Subcutaneous abdominal adipose tissue (tissue), 5 donors: ENCODE measurements around the gene CHST11.

ENCODE experiments used
- H3K27ac ChIP-seq: one replicate; pipeline ENCODE4 v1.7.0; 2013; ENCODE audit warnings: low read depth, mild to moderate bottlenecking, inconsistent platforms, low read length, moderate library complexity
- H3K27me3 ChIP-seq, 5 donors: one replicate each; pipeline ENCODE4 v1.7.0; 2013; ENCODE audit warnings: low read length in 5 of 5, inconsistent platforms in 1 of 5; ENCODE audit not compliant: control insufficient read depth in 5 of 5, insufficient read depth in 4 of 5
- H3K36me3 ChIP-seq, 5 donors: one replicate each; pipeline ENCODE4 v1.7.0; 2013; ENCODE audit warnings: low read length in 5 of 5; ENCODE audit not compliant: control insufficient read depth in 5 of 5, insufficient read depth in 5 of 5
- H3K4me1 ChIP-seq, 5 donors: one replicate each; pipeline ENCODE4 v1.7.0; 2013; ENCODE audit warnings: low read length in 5 of 5, mild to moderate bottlenecking in 3 of 5, moderate library complexity in 1 of 5; ENCODE audit not compliant: control insufficient read depth in 5 of 5, insufficient read depth in 5 of 5
- H3K4me3 ChIP-seq, 5 donors: one replicate each; pipeline ENCODE4 v1.7.0; 2013; ENCODE audit warnings: low read length in 5 of 5, low read depth in 1 of 5
- H3K9ac ChIP-seq, 5 donors: one replicate each; pipeline ENCODE4 v1.7.0; 2013; ENCODE audit warnings: low read length in 5 of 5, mild to moderate bottlenecking in 4 of 5, moderate library complexity in 3 of 5
- H3K9me3 ChIP-seq, 5 donors: one replicate each; pipeline ENCODE4 v1.7.0; 2013; ENCODE audit warnings: low read length in 5 of 5; ENCODE audit not compliant: control insufficient read depth in 5 of 5
- donor health status: healthy.
- donor health status: healthy.
- donor health status: healthy.
- donor health status: healthy.
- donor health status: healthy.

CHST11 gene

GRCh38 chr12:104701756-104702155 is 245.0 kb downstream of the CHST11 start:
- Histone ChIP-seq H3K9me3 (no peaks in the 10 kb centered on the region), H3K4me3 (no peak overlapping the region), H3K9ac (no peak overlapping the region), H3K27me3 (no peaks in the 10 kb centered on the region), H3K4me1 (peaks cover 9 to 16% (median 13%) of the 10 kb centered on the region in 5 donors), H3K36me3 (no peaks in the 10 kb centered on the region), H3K27ac (no peak overlapping the region)

- no peak overlapping the region for H3K9ac ChIP-seq
These were observed 245.9 kb downstream of the CHST11 start for GRCh38 chr12:104702565-104703139.

GRCh38 chr12:104703372-104703771 is 246.6 kb downstream of the CHST11 start:
- Histone ChIP-seq H3K4me1 (peaks cover 9 to 16% (median 13%) of the 10 kb centered on the region in 5 donors), H3K27me3 (no peaks in the 10 kb centered on the region), H3K27ac (no peak overlapping the region), H3K9ac (no peak overlapping the region), H3K4me3 (no peak overlapping the region), H3K36me3 (no peaks in the 10 kb centered on the region), H3K9me3 (no peaks in the 10 kb centered on the region)

More at GRCh38 chr12:104702565-104703139, 245.9 kb downstream of the CHST11 start:
- Histone ChIP-seq H3K27me3 (no peaks in the 10 kb centered on the region), H3K9me3 (no peaks in the 10 kb centered on the region), H3K4me3 (peak overlapping the region in 4 of 5 donors; percentile 6 to 36 (median 28)), H3K4me1 (peaks cover 9 to 16% (median 13%) of the 10 kb centered on the region in 5 donors), H3K27ac (no peak overlapping the region), H3K36me3 (no peaks in the 10 kb centered on the region)

- H3K4me3 ChIP-seq = no peak overlapping the region
- no peak overlapping the region for H3K27ac ChIP-seq
- peaks cover 9 to 16% (median 13%) of the 10 kb centered on the region in 5 donors for H3K4me1 ChIP-seq
- H3K36me3 ChIP-seq = no peaks in the 10 kb centered on the region
- H3K9ac ChIP-seq = no peak overlapping the region
- H3K27me3 ChIP-seq = no peaks in the 10 kb centered on the region
- H3K9me3 ChIP-seq = no peaks in the 10 kb centered on the region
These were observed 247.6 kb downstream of the CHST11 start for GRCh38 chr12:104704224-104704779.

- H3K27me3 ChIP-seq = no peaks in the 10 kb centered on the region
- no peaks in the 10 kb centered on the region for H3K36me3 ChIP-seq
- H3K9me3 ChIP-seq = no peaks in the 10 kb centered on the region
- H3K4me3 ChIP-seq = no peak overlapping the region
- H3K4me1 ChIP-seq = peaks cover 14 to 30% (median 27%) of the 10 kb centered on the region in 5 donors
- no peak overlapping the region for H3K27ac ChIP-seq
- no peak overlapping the region for H3K9ac ChIP-seq
These were observed 250.4 kb downstream of the CHST11 start for GRCh38 chr12:104707194-104707593.

GRCh38 chr12:104707794-104708558 is 251.2 kb downstream of the CHST11 start:
- H3K9me3 ChIP-seq = no peaks in the 10 kb centered on the region
- H3K27me3 ChIP-seq = no peaks in the 10 kb centered on the region
- no peak overlapping the region for H3K27ac ChIP-seq
- peaks cover 7 to 22% (median 19%) of the 10 kb centered on the region in 5 donors for H3K4me1 ChIP-seq
- H3K36me3 ChIP-seq = no peaks in the 10 kb centered on the region
- no peak overlapping the region for H3K9ac ChIP-seq
- no peak overlapping the region for H3K4me3 ChIP-seq

- Histone ChIP-seq H3K4me3 (no peak overlapping the region), H3K27ac (no peak overlapping the region), H3K4me1 (peaks cover 5 to 20% (median 16%) of the 10 kb centered on the region in 5 donors), H3K9me3 (no peaks in the 10 kb centered on the region), H3K36me3 (no peaks in the 10 kb centered on the region), H3K9ac (no peak overlapping the region), H3K27me3 (no peaks in the 10 kb centered on the region)
These were observed 252.1 kb downstream of the CHST11 start for GRCh38 chr12:104708891-104709290.

- H3K4me3 ChIP-seq = no peak overlapping the region
- H3K27me3 ChIP-seq = no peaks in the 10 kb centered on the region
- no peak overlapping the region for H3K27ac ChIP-seq
- no peak overlapping the region for H3K9ac ChIP-seq
- no peaks in the 10 kb centered on the region for H3K9me3 ChIP-seq
- H3K36me3 ChIP-seq = no peaks in the 10 kb centered on the region
- H3K4me1 ChIP-seq = peaks cover 5 to 23% (median 16%) of the 10 kb centered on the region in 5 donors
These were observed 253.1 kb downstream of the CHST11 start for GRCh38 chr12:104709692-104710435.

- H3K36me3 ChIP-seq = no peaks in the 10 kb centered on the region
- H3K4me3 ChIP-seq = no peak overlapping the region
- peaks cover 5 to 23% (median 16%) of the 10 kb centered on the region in 5 donors for H3K4me1 ChIP-seq
- no peaks in the 10 kb centered on the region for H3K9me3 ChIP-seq
- peak overlapping the region; percentile 40 for H3K27ac ChIP-seq
- no peak overlapping the region for H3K9ac ChIP-seq
- H3K27me3 ChIP-seq = no peaks in the 10 kb centered on the region
These were observed 254.4 kb downstream of the CHST11 start for GRCh38 chr12:104710940-104711689.
